ENCODE data around the gene CYBB.

Gene CYBB

DNA sequence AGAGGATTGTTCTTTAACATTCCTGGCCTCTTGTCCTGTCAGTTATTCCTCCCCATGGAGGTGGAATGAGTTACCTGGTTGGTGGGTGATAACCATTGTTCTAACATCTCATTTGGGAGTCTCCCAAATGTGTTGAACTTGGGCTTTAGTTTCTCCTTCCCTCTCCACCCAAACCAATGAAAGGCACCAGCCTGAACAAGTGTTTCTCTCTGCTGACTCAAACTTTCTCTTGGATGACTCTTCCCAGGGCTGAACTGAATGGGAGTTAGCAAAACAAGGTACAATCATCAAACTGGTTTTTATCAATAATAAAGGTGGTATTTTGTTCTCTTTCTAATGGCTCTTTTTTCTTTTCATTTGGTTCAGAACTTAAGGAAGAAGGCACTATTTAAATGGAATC is 64.8 kb downstream of the CYBB start:
- DNase-seq (ENCODE audit: low spot score): no peak

DNA sequence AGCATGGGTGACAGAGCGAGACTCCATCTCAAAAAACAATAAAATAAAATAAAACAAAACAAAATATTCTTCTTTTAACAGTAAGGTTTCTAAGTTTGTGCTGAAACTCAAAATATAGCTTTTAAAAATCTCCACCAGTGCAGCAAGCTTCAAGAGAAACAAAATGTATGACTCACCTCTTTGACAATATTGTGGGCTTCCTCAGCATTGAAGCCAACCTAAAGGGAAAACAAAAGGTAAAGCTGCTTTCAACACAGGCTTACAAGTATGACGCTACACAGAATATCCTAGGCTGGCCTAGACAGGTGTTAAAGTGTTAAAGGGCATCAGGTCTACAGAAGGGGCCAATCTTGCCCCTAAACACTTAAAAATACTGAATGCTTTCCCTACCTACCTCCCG is 66.3 kb downstream of the CYBB start:
- DNase-seq (ENCODE audit: low spot score): no peak

DNA sequence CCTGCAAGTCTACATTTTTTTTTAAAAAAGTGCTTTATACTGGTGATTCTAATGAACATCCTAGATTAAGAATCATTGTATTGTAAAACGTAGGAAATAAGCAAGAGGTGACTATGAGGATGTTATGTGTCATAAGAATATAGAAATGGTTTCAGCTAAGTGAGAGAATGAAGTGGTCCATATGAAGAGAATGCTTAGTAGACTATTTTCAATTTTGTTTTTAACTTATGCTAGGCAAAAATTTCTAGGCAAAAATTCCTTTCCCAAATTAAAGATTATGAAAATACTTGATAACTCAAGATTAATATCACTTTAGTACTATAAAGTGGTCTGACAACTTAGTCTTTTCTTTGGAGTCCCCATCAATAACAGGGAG is 66.7 kb downstream of the CYBB start:
- no peak for DNase-seq (ENCODE audit: low spot score)

DNA sequence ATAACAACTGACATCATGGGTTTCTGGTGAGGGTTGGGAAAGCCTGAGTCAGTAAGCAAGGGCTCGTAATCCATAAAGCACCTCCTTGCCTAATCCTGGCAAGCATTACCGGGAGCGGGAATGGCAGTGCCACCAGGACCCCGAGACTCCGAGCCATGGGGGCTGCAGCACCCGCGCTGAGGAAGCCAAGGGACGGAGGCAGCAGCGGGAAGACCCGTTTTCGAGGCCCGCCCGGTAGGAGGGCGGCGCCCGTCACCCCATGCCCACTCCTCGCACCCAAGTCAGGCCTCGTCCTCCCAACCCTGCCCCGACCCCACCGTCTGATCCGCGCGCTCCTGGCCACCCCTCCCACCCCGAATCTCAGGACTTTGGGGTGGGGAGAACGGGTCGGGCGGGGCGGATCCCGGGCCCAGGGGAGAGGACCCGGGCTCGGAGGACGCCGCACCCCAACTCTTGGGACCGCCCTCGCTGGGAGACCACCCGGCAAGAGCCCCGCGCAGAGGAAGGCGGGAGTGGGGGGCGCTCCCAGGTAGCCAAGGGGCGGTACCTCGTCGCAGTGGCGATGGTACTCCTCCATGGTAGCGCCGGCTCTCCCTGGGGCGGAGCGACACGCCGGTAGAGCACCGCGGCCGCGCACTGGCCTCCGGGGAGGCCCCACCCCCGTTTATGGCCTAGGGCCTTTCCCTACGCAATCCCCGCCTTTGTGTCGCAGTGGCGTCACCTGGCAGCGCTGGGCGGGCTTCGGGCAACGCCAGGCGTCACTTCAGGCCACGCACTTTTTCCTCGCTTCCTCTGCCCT is 67.3 kb downstream of the CYBB start, which contains the start of gene DYNLT3:
Gene DYNLT3, minus strand, starts transcription at position 638 of the 799 bp plus-strand sequence. Its CDS starts 61 bp downstream, at position 577.
- DNase-seq (ENCODE audit: low spot score): peak; percentile 86

DNA sequence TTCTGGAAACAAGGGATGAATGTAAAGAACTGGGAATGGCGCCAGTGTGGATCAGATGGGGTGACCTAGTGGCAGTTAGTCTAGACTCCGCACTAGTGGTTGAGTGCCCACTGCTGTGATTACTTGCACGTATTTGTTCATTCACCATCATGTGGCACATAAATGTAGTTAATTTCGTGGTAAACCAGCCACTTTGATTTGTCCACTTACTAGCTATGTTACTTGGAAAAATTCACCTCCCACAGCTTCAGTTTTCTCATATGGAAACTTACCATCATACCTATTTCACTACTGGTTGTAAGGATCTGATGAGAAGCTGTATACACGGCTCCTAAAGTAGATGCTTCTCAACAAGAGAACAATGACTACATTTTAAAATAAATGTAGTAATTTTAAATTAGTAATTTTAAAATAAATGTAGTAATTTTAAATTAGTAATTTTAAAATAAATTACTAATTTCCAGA is 67.9 kb downstream of the CYBB start:
- DNase-seq (ENCODE audit: low spot score): no peak

DNA sequence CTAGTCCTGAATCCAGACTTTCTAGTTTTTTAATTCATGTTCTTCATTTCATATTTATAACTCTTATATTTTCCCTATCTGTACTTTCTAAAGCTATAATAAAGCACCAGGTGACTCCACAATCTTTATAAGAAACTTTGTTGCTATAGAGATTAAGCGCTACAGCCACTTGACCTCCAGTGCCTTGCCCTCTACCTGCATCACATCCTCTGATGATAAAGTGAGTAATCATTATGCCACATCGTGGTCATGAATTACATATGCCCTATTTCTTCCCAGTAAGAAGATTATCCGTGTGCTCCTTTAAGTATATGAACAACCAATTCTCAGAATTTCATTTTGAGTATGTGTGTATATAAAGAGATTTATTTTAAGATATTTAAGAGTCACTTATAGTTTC is 74.3 kb downstream of the CYBB start:
- DNase-seq (ENCODE audit: low spot score): no peak

DNA sequence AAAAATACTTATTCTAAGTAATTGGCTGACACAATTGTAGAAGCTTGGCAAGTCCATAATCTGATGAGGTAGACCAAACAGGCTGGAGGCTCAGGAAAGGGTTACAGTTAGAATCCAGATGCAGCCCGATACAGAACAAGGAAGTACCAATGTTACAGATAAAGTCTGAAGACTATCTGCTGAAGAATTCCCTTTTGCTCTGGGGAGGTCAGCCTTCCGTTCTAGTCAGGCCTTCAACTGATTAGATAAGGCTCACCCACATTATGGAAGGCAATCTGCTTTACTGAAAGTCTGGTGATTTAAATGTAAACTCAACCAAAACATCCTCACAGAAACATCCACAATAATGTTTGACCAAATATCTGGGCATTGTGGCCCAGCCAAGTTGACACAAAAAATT is 74.9 kb downstream of the CYBB start:
- no peak for DNase-seq (ENCODE audit: low spot score)

DNA sequence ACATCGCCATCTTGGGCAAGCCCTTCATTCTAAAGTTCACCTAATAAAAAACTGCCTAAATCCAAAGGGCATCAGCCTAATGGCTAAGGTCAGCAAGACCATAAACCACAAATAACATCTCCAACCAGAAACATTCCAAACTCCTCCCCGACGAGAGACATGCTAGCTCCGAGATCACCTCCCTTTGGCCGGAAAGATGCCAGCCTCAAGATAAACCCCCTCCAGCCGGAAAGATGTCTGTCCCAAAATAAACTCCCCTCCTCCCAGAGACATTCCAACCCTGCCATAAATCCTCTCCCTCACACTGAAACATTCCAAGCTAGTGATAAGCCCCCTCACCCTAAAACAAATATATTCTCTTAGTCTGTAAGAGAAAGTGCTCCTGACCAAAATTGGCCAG is 80.9 kb downstream of the CYBB start:
- DNase-seq (ENCODE audit: low spot score): no peak

DNA sequence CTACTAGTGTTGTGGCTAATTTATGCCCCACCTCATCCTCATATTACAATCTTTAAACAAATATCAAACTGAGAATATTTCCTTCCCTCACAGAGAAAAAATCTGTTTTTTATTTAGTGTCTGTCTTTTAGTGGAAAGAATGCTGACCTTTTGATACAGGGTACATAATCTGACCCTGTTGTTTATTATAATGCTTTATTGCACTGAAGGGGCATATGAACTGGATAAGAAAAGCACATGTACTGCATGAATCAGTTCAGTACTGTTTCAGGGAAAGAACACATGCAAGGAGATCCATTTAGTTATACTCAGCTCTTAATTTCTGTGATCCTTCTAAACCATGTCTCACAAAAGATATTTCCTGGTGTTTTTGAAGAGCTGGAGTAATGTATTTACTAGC is 83.0 kb downstream of the CYBB start:
- DNase-seq (ENCODE audit: low spot score): no peak

Data from GM03348 (cell line).